IPS-18a (cell line): Measurements from ENCODE around the gene FPR3.
"Not testable (repeated sequence)": the region's sequence is repeated elsewhere in the genome, so short reads cannot be mapped to it uniquely, and the experiment has no call there.

Source experiments
- H3K27ac ChIP-seq: one replicate; pipeline ENCODE4 v1.5.1; 2013; ENCODE audit warnings: low read length
- H3K27me3 ChIP-seq: one replicate; pipeline ENCODE4 v1.6.1; 2013; ENCODE audit warnings: mild to moderate bottlenecking, low read length; ENCODE audit not compliant: control insufficient read depth, insufficient read depth
- H3K36me3 ChIP-seq: one replicate; pipeline ENCODE4 v1.6.1; 2013; ENCODE audit warnings: low read depth, low read length; ENCODE audit not compliant: control insufficient read depth
- H3K4me1 ChIP-seq: one replicate; pipeline ENCODE4 v1.6.1; 2013; ENCODE audit warnings: low read depth, low read length; ENCODE audit not compliant: control insufficient read depth
- H3K4me3 ChIP-seq: one replicate; pipeline ENCODE4 v1.5.1; 2013; ENCODE audit warnings: low read length
- H3K9ac ChIP-seq: one replicate; pipeline ENCODE4 v1.6.1; 2013; ENCODE audit warnings: mild to moderate bottlenecking, low read length, moderate library complexity
- H3K9me3 ChIP-seq: one replicate; pipeline ENCODE4 v1.6.1; 2013; ENCODE audit warnings: low read depth, low read length; ENCODE audit not compliant: control insufficient read depth

FPR3 gene

DNA sequence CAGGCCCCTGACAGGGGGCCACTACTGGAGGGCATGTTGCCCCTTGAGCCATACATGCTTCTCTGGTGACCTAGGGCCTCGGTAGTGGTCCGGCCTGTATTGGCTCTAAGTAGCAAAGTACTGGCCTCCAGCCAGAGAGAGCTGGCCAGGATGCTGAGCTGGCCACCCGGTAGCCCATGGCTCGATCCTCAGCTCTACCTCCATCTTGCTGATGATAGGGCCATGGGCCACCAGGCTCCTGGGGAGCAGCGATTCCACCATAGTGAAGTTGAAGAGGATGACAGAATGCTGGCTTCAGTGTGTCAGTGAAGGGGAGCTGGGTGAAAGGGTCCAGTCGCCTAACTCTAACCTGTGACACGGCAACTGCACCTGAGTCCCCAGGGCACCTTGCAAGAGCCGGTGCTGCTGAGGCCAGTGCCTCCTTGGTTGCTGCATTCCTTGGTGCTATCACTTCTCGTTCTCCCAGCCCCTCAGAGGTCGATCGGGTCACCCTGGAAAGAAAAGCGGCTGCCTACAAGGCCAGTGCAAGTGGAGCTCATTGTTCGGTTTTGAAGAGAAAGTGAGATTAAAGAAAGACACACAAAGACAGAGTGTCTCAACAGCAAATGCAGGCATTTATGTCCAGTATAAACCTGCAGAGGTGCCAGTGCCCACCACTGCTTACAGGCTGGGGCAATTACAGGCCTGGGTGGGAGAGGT, 5.0 kb downstream of the FPR3 start:
- no peaks in the 10 kb centered on the region for H3K4me1 ChIP-seq
- H3K36me3 ChIP-seq: no peaks in the 10 kb centered on the region
- H3K9ac ChIP-seq: no peak overlapping the region
- peaks cover 7% of the 10 kb centered on the region for H3K9me3 ChIP-seq
- H3K27ac ChIP-seq: no peak overlapping the region
- no peak overlapping the region for H3K4me3 ChIP-seq
- no peaks in the 10 kb centered on the region for H3K27me3 ChIP-seq

DNA sequence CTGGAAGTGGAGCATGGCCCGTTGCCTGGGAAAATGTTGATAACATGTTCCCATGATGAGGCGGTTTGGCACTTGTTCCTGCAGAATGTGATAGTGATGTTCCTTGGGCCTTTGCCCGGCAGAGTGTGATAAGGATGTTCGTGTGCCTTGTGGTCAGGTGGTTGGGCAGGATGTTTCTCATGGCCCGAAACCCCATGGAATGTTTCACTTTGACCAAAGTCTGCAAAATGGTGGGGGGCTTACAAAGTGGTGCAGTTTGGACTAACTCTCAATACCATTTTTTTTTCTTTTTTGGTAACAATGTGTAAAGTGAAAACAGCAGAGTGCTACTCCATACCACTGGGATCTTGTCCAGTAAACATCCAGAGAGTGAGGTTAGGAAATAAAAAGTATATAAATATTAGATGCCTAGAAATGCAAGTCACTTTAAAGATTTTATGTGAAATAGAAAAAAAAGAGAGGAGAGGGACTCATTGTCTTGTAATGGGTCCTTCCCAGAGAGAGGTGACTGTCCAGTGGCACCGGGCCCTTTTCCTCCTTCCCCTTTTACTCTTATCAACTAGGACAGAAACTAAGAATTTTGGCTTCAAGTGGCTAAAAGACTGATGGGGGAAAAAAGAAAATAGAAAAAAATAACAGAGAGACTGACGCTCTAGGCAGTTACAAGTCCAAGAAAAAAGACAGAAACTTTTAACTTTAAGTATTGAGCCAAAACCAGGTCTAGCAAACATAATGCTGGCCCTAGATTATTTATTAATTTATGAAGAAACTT, 5.7 kb downstream of the FPR3 start:
- Histone ChIP-seq H3K36me3 (no peaks in the 10 kb centered on the region), H3K27ac (no peak overlapping the region), H3K9me3 (peaks cover 7% of the 10 kb centered on the region), H3K27me3 (no peaks in the 10 kb centered on the region), H3K4me3 (no peak overlapping the region), H3K9ac (no peak overlapping the region), H3K4me1 (no peaks in the 10 kb centered on the region)

DNA sequence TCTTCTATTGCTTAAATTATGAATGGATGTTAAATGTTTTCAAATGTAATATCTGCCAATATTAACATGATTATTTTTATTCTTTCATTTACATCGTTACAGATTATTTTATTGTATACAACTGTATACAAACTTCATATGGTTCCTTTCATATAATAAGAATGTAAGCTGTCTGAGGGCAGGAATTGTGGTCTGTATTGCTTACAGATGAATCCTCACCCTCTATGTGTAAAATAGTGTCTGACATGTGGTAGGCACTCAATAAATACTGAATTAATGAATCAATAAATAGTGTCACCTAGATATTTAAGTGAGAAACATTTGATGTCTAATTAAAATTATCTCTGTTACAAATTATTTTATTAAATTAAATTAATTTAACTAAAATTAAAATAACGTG, 7.8 kb downstream of the FPR3 start:
- Histone ChIP-seq H3K9ac (no peak overlapping the region), H3K36me3 (no peaks in the 10 kb centered on the region), H3K27ac (no peak overlapping the region), H3K4me1 (peaks cover 8% of the 10 kb centered on the region), H3K9me3 (peaks cover 7% of the 10 kb centered on the region), H3K27me3 (no peaks in the 10 kb centered on the region), H3K4me3 (no peak overlapping the region)

DNA sequence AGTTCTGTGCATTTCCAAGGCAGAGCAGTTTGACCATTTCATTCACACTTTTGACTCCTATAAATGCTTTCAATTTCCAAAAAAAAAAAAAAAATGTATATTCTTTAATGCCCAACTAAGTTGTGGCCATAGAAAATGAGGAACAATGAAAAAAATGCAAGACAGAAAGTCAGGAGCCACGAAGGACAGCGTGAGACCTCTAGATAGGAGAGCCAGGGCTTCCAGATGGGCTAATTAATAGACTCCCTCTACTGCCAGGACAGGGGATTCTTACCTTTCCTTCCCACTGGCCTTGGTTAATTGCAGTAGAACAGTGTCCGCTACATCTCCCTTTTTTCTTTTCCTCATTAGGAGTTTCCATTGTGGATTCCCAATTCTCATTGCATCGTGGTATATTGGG, 8.6 kb downstream of the FPR3 start:
- Histone ChIP-seq H3K36me3 (no peaks in the 10 kb centered on the region), H3K9ac (no peak overlapping the region), H3K27me3 (no peaks in the 10 kb centered on the region), H3K27ac (no peak overlapping the region), H3K4me1 (peaks cover 14% of the 10 kb centered on the region), H3K9me3 (peaks cover 7% of the 10 kb centered on the region), H3K4me3 (no peak overlapping the region)

DNA sequence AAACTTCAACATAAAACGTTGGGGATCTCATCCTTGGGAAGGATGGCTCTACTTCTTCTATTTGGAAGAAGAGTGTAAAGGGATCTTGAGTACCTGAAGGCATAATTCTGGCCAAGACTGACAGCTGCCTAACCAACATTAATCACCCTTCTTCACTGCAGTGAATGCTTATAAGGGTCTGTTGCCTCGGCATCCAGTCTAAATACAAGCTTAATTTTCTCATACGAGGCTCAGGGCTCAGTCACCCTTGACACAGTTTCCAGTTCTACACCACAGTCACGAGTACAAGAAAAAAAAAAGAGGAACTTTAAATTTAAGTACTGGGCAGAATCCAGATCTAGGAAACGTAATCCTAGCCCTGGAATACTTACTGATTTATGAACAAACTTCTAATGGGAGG, 9.0 kb downstream of the FPR3 start:
- Histone ChIP-seq H3K27ac (no peak overlapping the region), H3K4me1 (peaks cover 16% of the 10 kb centered on the region), H3K4me3 (no peak overlapping the region), H3K36me3 (no peaks in the 10 kb centered on the region), H3K9ac (no peak overlapping the region), H3K9me3 (peaks cover 7% of the 10 kb centered on the region), H3K27me3 (no peaks in the 10 kb centered on the region)

DNA sequence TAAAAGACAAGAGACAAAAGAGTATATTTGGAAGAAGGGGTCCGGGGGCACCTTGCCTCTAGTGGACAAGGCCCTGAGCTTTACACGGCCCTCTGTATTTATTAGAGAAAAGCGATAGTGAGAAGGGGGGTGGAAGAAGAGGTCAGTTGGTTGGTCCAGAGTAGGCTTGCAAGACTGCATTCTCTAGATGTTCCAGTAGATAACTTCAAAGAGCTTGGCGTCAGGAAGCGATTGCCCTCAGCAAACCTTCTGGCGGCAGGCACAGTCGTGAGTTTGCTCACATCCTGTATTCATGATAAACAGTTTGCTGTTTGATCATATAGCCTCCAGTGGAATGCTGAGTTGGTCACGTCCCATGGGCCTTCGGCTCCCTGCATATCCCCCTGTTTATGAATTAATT, 9.8 kb downstream of the FPR3 start:
- H3K4me1 ChIP-seq: peaks cover 16% of the 10 kb centered on the region
- H3K9me3 ChIP-seq, H3K36me3 ChIP-seq, H3K4me3 ChIP-seq, H3K27me3 ChIP-seq, H3K9ac ChIP-seq, H3K27ac ChIP-seq: not testable (repeated sequence)

DNA sequence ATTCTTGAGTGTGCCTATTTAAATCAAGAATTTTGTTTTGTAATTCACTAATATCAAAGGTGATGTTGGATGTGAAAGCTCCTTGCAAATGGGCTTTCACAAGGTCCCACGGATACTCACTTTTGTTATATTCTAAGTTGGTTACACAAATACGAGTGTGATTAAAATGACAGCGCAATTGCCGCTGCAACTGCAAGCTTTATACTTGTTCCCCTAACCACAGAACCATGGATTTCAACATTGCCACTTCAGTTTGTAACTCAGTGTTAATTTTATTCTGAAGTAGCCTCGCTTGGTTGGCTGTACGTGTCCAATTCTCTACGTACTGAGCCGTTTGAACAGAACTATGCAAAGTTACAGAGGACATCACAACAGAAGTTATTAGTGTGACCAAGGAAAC, 10.4 kb downstream of the FPR3 start:
- H3K4me1 ChIP-seq: peaks cover 16% of the 10 kb centered on the region
- not testable (repeated sequence) for H3K36me3 ChIP-seq, H3K27ac ChIP-seq, H3K9ac ChIP-seq, H3K9me3 ChIP-seq, H3K27me3 ChIP-seq, H3K4me3 ChIP-seq

DNA sequence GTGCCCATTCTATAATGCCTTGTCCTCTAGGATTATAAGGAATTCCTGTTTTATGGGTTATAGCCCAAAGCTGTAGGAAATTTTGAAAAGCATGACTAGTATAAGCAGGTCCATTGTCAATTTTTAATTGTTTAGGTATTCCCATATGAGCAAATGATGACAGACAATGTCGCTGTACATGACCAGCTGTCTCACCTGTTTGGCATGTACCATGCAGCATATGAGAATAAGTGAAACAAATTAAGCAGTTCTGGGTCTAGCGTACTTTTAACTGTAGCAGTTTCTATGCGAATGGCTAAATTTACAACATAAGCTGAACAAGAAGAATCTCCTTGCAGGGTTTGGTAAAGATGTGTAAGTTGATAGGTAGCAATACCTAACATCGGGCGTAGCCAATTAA, 11.6 kb downstream of the FPR3 start:
- peaks cover 16% of the 10 kb centered on the region for H3K4me1 ChIP-seq
- H3K9ac ChIP-seq, H3K27me3 ChIP-seq, H3K27ac ChIP-seq, H3K36me3 ChIP-seq, H3K4me3 ChIP-seq, H3K9me3 ChIP-seq: not testable (repeated sequence)

DNA sequence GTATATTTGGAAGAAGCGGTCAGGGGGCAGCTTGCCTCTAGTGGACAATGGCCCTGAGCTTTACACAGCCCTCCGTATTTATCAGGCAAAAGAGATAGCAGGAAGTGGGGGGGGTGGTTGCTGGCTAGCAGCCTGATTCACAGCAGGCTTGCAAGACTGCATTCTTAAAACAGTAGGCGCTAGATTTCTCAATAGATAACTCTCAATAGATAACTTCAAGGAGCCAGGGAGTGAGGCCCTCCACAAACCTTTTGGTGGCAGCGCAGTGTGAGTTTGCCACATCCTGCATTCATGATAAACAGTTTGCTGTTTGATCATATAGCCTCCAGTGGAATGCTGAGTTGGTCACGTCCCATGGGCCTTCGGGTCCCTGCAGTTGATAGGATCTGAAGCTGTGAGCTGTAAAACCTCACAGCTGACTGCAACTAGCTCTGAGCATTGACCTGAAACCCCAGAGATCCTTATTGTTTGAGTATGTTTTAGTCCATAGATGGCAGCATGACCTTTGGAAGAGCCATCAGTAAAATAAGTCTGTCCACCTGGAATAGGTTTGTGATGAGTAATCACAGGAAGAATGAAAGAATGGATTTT, 12.2 kb downstream of the FPR3 start:
- Histone ChIP-seq H3K9ac (no peak overlapping the region), H3K4me1 (peaks cover 16% of the 10 kb centered on the region), H3K9me3 (peaks cover 3% of the 10 kb centered on the region), H3K27ac (no peak overlapping the region), H3K4me3 (no peak overlapping the region), H3K36me3 (no peaks in the 10 kb centered on the region), H3K27me3 (no peaks in the 10 kb centered on the region)

DNA sequence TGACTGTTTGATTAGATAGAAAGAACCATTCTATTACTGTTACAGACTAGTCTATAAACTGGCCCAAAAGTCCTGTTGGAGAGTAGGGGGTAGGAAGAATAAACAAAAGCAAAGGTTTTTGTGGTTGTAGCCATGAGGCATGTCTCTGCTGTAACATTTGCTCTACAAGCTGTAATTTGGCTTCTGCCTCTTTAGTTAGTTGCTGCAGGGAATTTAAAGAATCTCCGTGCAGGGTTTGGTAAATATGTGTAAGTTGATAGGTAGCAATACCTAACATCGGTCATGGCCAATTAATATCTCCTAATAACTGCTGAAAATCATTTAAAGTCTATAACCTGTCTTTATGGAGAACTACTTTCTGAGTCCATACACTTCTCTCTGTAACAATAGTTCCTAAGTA, 13.0 kb downstream of the FPR3 start:
- H3K27ac ChIP-seq: no peak overlapping the region

DNA sequence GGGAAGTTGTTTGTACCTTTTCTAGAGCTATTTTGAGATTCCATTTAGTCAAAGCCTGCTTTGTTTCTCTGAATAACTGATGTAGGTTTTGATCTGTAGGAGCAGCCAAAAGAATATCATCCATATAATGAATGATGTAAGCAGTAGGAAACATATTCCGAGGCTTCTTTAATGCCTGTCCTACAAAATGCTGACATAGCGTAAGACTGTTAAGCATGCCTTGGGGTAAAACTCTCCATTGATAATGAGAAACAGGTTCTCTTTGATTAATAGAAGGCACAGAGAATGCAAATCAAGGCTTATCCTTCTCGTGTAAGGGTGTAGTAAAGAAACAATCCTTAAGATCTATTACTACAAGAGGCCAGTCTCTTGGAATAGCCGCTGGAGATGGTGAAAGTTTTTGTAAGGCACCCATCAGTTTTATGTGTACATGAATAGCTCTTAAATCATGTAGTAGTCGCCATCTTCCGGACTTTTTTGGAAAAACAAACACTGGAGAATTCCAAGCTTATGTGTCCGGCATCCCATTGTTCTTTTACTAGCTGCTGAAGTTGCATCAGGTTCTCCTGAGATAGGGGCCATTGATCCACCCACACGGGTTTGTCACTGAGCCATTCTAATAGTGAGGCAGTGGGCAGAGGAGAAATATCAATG, 13.5 kb downstream of the FPR3 start:
- Histone ChIP-seq H3K36me3 (no peaks in the 10 kb centered on the region), H3K9me3 (no peaks in the 10 kb centered on the region), H3K27me3 (no peaks in the 10 kb centered on the region), H3K4me1 (peaks cover 16% of the 10 kb centered on the region), H3K27ac (no peak overlapping the region), H3K4me3 (no peak overlapping the region), H3K9ac (no peak overlapping the region)

More for the DNA sequence above, 13.0 kb downstream of the FPR3 start:
- Histone ChIP-seq H3K9ac (no peak overlapping the region), H3K4me1 (peaks cover 16% of the 10 kb centered on the region), H3K9me3 (no peaks in the 10 kb centered on the region), H3K27me3 (no peaks in the 10 kb centered on the region), H3K4me3 (no peak overlapping the region), H3K36me3 (no peaks in the 10 kb centered on the region)
